ELF-1 (cell line): ENCODE results near the gene RASSF10.
"Not testable (repeated sequence)": the region's sequence is repeated elsewhere in the genome, so short reads cannot be mapped to it uniquely, and the experiment has no call there.

Experiments
- DNase-seq: peaks from one replicate; pipeline ENCODE4 v3.0.0-alpha.2; 2016; ENCODE audit warnings: low read depth, low spot score

The RASSF10 gene

GRCh38 chr11:13023423-13023822 lies 14.3 kb downstream of the RASSF10 start:
- no peak for DNase-seq

DNA sequence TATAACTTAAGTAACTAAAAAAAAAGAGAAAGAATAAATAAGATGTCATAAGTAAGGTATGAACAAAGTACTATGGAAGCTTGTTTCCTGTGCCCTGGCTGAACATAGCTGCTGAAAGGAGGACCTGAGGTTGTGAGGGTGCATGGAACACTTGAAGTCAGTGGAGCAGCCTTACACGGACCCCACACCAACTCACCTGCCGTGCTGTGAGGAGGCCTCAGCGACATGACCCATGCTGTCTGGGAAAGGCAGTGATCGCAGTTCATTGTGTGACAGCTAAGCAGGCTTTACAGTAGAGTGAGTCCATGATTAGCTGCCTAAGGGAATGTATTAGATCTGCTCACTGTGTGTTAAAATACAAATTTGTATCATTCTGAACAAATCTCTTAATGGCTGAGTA lies 17.6 kb downstream of the RASSF10 start:
- DNase-seq = no peak

- no peak for DNase-seq
Observed at GRCh38 chr11:13028322-13028721, 19.2 kb downstream of the RASSF10 start.

- no peak for DNase-seq
Observed at GRCh38 chr11:13029872-13030271, 20.8 kb downstream of the RASSF10 start.

GRCh38 chr11:13030857-13031256 lies 21.7 kb downstream of the RASSF10 start:
- DNase-seq = no peak

DNA sequence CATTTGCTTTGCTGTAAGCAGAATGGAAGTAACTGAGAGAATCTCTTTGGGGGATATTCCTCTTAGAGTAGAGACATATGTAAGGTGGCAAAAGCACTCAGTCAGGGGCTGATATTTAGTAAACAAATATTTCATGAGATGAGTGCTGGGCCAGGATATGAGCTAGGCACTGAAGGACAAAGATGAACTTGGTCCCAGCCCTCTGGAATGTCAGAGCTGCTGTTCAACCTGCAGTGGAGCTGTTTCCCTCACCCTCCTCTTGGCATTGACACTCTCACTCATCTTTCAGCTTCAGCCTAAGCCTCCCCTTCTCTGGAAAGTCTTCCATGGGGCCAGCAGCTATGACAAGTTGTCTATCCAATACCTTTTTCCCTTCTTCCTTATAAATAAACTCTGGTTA lies 22.2 kb downstream of the RASSF10 start:
- no peak for DNase-seq

GRCh38 chr11:13033760-13034533 lies 24.8 kb downstream of the RASSF10 start:
- DNase-seq = no peak

DNA sequence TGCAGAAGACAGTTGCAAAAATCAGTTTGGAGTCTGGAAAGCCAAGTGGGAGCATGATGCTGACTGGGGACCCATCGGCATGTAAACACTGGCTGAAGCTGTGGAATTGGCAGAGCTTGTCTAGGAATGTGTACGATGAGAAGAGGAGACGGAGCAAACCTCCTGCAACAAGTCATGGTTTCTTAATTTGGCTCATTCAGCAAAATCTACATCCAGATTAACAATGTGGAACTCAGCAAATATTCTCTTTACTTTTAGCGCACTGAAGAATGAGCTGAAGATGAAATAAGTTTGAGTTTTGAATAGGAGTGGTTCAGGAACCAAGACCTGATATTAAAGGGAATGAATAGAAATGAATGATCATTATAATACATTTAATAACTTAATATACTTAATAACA lies 26.6 kb downstream of the RASSF10 start:
- DNase-seq = no peak

- no peak for DNase-seq
Observed at GRCh38 chr11:13036235-13036634, 27.1 kb downstream of the RASSF10 start.

GRCh38 chr11:13038366-13038765 lies 29.2 kb downstream of the RASSF10 start:
- no peak for DNase-seq

- no peak for DNase-seq
Observed at GRCh38 chr11:13039126-13039525, 30.0 kb downstream of the RASSF10 start.

GRCh38 chr11:13040969-13041561 lies 31.9 kb downstream of the RASSF10 start:
- no peak for DNase-seq

- DNase-seq = no peak
Observed at GRCh38 chr11:13042873-13043342, 33.8 kb downstream of the RASSF10 start.

- no peak for DNase-seq
Observed at GRCh38 chr11:13043912-13044628, 35.0 kb downstream of the RASSF10 start.

DNA sequence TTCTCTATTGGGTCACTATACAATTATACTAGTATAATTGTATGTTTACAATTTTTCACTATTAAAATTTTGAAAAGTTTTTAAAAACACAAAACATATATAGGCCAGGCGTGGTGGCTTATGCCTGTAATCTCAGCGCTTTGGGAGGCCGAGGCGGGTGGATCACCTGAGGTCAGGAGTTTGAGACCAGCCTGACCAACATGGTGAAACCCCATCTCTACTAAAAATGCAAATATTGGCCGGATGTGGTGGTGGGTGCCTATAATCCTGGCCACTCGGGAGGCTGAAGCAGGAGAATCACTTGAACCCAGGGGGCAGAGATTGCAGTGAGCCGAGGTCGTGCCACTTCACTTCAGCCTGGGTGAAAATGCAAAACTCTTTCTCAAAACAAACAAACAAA lies 36.0 kb downstream of the RASSF10 start:
- not testable (repeated sequence) for DNase-seq

- no peak for DNase-seq
Observed at GRCh38 chr11:13045734-13046133, 36.6 kb downstream of the RASSF10 start.

DNA sequence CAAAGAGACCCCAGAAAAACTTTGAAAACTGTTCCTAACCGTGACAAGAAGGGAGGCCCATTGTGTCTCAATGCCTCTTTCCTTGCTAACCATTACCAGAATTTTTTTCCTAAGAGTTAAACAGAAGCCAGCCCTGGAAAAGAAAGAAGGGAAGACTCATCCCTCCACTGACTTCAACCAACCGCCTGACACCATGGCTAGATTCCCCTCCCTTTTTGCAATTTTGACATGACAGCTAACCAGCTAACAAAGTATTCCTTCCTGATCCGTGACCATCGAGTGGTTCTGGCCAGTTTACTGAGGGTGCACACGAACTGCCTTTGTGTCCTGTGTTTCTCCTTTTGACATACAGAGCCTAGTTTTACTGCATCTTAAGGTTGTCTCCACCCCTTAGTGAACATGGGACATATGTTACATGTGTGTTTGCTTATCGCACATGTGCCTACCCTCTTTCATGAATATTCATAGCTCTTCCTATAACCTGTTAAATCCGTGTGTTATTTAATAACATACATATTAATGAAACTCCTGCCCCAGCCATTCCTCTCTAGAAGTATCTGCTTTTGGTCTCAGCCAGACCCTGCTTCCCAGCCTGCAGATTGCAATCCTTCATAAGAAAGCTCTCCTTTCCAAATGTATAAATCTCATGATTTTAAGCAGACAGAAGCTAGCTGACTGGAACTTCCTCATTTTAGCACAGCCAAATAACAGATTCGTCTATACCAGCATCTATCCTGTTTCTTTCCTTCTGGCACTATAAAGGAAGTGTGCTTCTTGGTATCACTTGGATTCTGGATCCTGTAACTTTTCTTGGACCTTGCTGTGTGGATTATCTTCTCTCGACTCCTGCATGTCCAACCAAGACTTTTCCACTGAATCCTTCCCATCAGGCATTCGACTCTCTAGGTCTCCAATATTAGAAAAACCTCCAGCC lies 37.8 kb downstream of the RASSF10 start:
- DNase-seq = no peak

- no peak for DNase-seq
Observed at GRCh38 chr11:13047884-13048283, 38.8 kb downstream of the RASSF10 start.

- DNase-seq = peak; percentile 31
Observed at GRCh38 chr11:13051257-13051656, 42.1 kb downstream of the RASSF10 start.

- peak; percentile 86 for DNase-seq
Observed at GRCh38 chr11:13052130-13052571, 43.0 kb downstream of the RASSF10 start.

- no peak for DNase-seq
Observed at GRCh38 chr11:13053255-13053917, 44.3 kb downstream of the RASSF10 start.
